ENCODE measurements around the gene FOXJ2. TPM values are rescaled to one million over a fixed set of nuclear protein-coding genes. Genes with fewer than 3 reads are reported as not detected.

Gene FOXJ2
- total and polyA plus RNA-seq, 2 of the 4 experiments (the other 2 are of a cell fraction): 3.0 to 8.4 TPM

DNA sequence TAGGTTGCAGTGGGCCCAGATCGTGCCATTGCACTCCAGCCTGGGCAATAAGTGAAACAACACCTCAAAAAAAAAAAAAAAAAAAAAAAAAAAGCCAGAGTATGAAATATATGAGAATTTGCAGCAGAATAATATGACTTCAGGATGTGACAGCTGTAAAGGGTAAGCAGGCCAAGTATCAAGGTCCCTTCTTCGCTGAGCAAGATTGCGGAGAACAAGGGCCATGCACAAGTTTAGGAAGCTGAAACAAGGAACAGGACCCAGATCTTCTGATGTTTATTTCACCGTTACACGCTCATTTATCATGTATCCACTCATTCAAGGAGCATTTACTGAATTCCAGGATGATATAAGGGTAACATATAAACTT is 659 bp upstream of the FOXJ2 start:
- no peak overlapping the region for H3K56ac ChIP-seq (ENCODE audit: extremely low read depth, insufficient read depth, low read length)
- peaks cover 26 to 48% of the 10 kb centered on the region in 2 experiments; a peak in 3 of 4 replicates for H3K79me1 ChIP-seq (ENCODE audit: low read depth in 1 of 2, low read length in 2 of 2)
- CTCF ChIA-PET: interaction anchor here (0.6 kb wide), 1 partner anchor 38 kb away, joined by 4 read pairs; no protein-coding TSS in a partner anchor
- POLR2A ChIA-PET (ENCODE audit: unreplicated experiment): no interaction called here
- H2AK9ac ChIP-seq (replicated peaks; ENCODE audit: low read depth, low read length, poor library complexity): no peak overlapping the region
- no CpG with 5 or more reads among the region's 5 CpGs for WGBS, 2 experiments (ENCODE audit: extremely low coverage in 2 of 2, insufficient read length in 1 of 2)
- 0 out of 2 replicates have a peak overlapping the region, but pooled peaks have one; percentile 67 for H3K4ac ChIP-seq (ENCODE audit: low read depth, low read length)
- H3K9me1 ChIP-seq (ENCODE audit: insufficient read depth, low read length): peaks cover 25% of the 10 kb centered on the region
- H4K91ac ChIP-seq (ENCODE audit: insufficient read depth, low read depth, low read length): peak overlapping the region; percentile 5; the same call in 1 of the 2 replicates
- intact Hi-C loops (cut with micrococcal nuclease): no loop called here
- peak overlapping the region; percentile 83 for H3K4me2 ChIP-seq (ENCODE audit: low read depth, low read length)
- H3K9me3 ChIP-seq (ENCODE audit: control insufficient read depth, insufficient read depth, low read length): no peaks in the 10 kb centered on the region
- H2AK5ac ChIP-seq (ENCODE audit: low read depth, low read length): no peak overlapping the region
- dilution Hi-C loops (cut with HindIII; ENCODE audit: low sequenced_read_pairs, unreplicated experiment): no loop called here
- H3K9ac ChIP-seq (ENCODE audit: low read depth, low read length): peak overlapping the region; percentile 85
- in situ Hi-C loops (cut with MboI; ENCODE audit: low sequenced_read_pairs): loop anchor here (25.0 kb wide), 1 partner anchor 395 kb away; no protein-coding TSS in a partner anchor
- H3K18ac ChIP-seq (ENCODE audit: low read depth, low read length): peak overlapping the region; percentile 55; the same call in 1 of the 2 replicates
- peak overlapping the region; percentile 75 for H2BK5ac ChIP-seq (ENCODE audit: low read depth, low read length, poor library complexity, severe bottlenecking)
- peak overlapping the region; percentile 22; the same call in 1 of the 2 replicates for H4K5ac ChIP-seq (ENCODE audit: low read depth, low read length)
- peaks cover 30% of the 10 kb centered on the region; the same call in 1 of the 2 replicates for H4K20me1 ChIP-seq (ENCODE audit: insufficient read depth, low read length)
- H3K4me3 ChIP-seq (ENCODE audit: insufficient read depth, low read depth, low read length): peak overlapping the region; percentile 84
- BruUV-seq (replicated peaks): no TSS peak
- 0 out of 2 replicates have a peak overlapping the region, but pooled peaks have one; percentile 55 for H2BK120ac ChIP-seq (ENCODE audit: low read depth, low read length)
- peak overlapping the region; percentile 79; the same call in 1 of the 2 replicates for H3K23ac ChIP-seq (ENCODE audit: low read depth, low read length)
- ATAC-seq (ENCODE audit: low read depth): no peak
- TF ChIP-seq SMC3 (IDR thresholded peaks at IDR 0.05; ENCODE audit: low read depth, low read length) (no peak), ELK1 (IDR thresholded peaks at IDR 0.05; ENCODE audit: borderline replicate concordance, low read depth, low read length) (no peak), MXI1 (IDR thresholded peaks at IDR 0.05; ENCODE audit: borderline replicate concordance, low read depth, low read length) (no peak), MAZ (IDR thresholded peaks at IDR 0.05; ENCODE audit: borderline replicate concordance, low read depth, low read length) (no peak), NFE2L2 (IDR thresholded peaks at IDR 0.05; ENCODE audit: low read depth, low read length) (no peak), RAD21 (IDR thresholded peaks at IDR 0.05; ENCODE audit: low read length) (no peak), FOS (IDR thresholded peaks at IDR 0.05; ENCODE audit: low read depth, low read length) (no peak), MAFK (IDR thresholded peaks at IDR 0.05; ENCODE audit: low read depth, low read length) (no peak), CEBPB (IDR thresholded peaks at IDR 0.05; ENCODE audit: low read depth, low read length) (no peak), CHD1 (IDR thresholded peaks at IDR 0.05; ENCODE audit: low read depth, low read length) (no peak), BHLHE40 (IDR thresholded peaks at IDR 0.05; ENCODE audit: low read depth, low read length) (no peak), RFX5 (IDR thresholded peaks at IDR 0.05; ENCODE audit: low read depth, low read length) (no peak), POLR2A (IDR thresholded peaks at IDR 0.05; ENCODE audit: low read depth, low read length) (no peak), RCOR1 (IDR thresholded peaks at IDR 0.05; ENCODE audit: insufficient replicate concordance, low read length) (no peak)
- TF ChIP-seq, protein P1, sequence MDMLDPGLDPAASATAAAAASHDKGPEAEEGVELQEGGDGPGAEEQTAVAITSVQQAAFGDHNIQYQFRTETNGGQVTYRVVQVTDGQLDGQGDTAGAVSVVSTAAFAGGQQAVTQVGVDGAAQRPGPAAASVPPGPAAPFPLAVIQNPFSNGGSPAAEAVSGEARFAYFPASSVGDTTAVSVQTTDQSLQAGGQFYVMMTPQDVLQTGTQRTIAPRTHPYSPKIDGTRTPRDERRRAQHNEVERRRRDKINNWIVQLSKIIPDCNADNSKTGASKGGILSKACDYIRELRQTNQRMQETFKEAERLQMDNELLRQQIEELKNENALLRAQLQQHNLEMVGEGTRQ (IDR thresholded peaks at IDR 0.05; ENCODE audit: low read depth, low read length): no peak
- TF ChIP-seq, protein P2, sequence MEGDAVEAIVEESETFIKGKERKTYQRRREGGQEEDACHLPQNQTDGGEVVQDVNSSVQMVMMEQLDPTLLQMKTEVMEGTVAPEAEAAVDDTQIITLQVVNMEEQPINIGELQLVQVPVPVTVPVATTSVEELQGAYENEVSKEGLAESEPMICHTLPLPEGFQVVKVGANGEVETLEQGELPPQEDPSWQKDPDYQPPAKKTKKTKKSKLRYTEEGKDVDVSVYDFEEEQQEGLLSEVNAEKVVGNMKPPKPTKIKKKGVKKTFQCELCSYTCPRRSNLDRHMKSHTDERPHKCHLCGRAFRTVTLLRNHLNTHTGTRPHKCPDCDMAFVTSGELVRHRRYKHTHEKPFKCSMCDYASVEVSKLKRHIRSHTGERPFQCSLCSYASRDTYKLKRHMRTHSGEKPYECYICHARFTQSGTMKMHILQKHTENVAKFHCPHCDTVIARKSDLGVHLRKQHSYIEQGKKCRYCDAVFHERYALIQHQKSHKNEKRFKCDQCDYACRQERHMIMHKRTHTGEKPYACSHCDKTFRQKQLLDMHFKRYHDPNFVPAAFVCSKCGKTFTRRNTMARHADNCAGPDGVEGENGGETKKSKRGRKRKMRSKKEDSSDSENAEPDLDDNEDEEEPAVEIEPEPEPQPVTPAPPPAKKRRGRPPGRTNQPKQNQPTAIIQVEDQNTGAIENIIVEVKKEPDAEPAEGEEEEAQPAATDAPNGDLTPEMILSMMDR (conservative IDR thresholded peaks at IDR 0.05; ENCODE audit: low read depth, low read length): no peak
- no peak overlapping the region for H2BK20ac ChIP-seq (ENCODE audit: low read depth, low read length)
- peak overlapping the region; percentile 73 for H3K27ac ChIP-seq (ENCODE audit: insufficient read depth, low read length)
- peak overlapping the region; percentile 66 to 69 for H4K8ac ChIP-seq (ENCODE audit: low read depth in 2 of 2, low read length in 2 of 2)
- no peak for DNase-seq
- H2AFZ ChIP-seq (replicated peaks; ENCODE audit: low read length, poor library complexity): peak overlapping the region; percentile 53
- H2BK15ac ChIP-seq (ENCODE audit: low read depth, low read length): no peak overlapping the region
- H3K36me3 ChIP-seq (ENCODE audit: control insufficient read depth, insufficient read depth, low read length): no peaks in the 10 kb centered on the region; the same call in 1 of the 2 replicates
- peak overlapping the region; percentile 1; the same call in 1 of the 2 replicates for H3K14ac ChIP-seq (replicated peaks; ENCODE audit: low read depth, low read length)
- peaks cover 16% of the 10 kb centered on the region for H3K4me1 ChIP-seq (ENCODE audit: control insufficient read depth, insufficient read depth, low read length)
- H3K27me3 ChIP-seq (ENCODE audit: control insufficient read depth, insufficient read depth, low read length): no peaks in the 10 kb centered on the region

Measured in IMR-90 (cell line).